ENCODE measurements around the gene CAMK2A. TPM values are rescaled to one million over a fixed set of nuclear protein-coding genes. Genes with fewer than 3 reads are reported as not detected.

The CAMK2A gene
- total RNA-seq, 3 donors from 2014 or later (not counting 1 experiment from before 2014, with no cell fraction given) = 0.38 TPM; not detected in 2

DNA sequence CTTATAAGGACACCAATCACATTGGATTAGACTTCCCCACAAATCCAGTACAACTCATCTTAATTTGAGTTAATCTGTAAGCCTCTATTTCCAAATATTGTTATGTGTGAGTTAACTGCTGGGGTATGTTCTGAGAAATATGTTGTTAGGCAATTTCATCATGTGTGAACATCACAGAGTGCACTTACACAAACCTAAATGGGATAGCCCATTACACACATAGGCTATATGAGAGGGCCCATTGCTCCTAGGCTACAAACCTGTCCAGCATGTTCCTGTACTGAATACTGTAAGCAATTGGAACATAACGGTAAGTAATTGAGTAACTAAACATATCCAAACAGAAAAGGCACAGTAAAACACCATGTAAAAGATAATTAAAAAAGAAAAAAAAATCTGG lies 32.2 kb upstream of the CAMK2A start:
- no peaks in the 10 kb centered on the region for H3K9me3 Mint-ChIP-seq
- WGBS (ENCODE audit: insufficient coverage) = no CpG with 5 or more reads among the region's 1 CpG
- TF ChIP-seq, protein P1, sequence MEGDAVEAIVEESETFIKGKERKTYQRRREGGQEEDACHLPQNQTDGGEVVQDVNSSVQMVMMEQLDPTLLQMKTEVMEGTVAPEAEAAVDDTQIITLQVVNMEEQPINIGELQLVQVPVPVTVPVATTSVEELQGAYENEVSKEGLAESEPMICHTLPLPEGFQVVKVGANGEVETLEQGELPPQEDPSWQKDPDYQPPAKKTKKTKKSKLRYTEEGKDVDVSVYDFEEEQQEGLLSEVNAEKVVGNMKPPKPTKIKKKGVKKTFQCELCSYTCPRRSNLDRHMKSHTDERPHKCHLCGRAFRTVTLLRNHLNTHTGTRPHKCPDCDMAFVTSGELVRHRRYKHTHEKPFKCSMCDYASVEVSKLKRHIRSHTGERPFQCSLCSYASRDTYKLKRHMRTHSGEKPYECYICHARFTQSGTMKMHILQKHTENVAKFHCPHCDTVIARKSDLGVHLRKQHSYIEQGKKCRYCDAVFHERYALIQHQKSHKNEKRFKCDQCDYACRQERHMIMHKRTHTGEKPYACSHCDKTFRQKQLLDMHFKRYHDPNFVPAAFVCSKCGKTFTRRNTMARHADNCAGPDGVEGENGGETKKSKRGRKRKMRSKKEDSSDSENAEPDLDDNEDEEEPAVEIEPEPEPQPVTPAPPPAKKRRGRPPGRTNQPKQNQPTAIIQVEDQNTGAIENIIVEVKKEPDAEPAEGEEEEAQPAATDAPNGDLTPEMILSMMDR (IDR thresholded peaks at IDR 0.05) = no peak
- no peak overlapping the region for H3K4me3 ChIP-seq (ENCODE audit: low read length)
- no peak overlapping the region for H3K27ac ChIP-seq (ENCODE audit: low read length)
- no peaks in the 10 kb centered on the region for H3K4me1 ChIP-seq (ENCODE audit: control insufficient read depth, insufficient read depth, low read length)
- peaks cover 7 to 8% of the 10 kb centered on the region in 2 donors for H3K4me1 Mint-ChIP-seq
- DNase-seq (no peak), ATAC-seq (no peak)
- no peaks in the 10 kb centered on the region for H3K36me3 Mint-ChIP-seq
- no peak overlapping the region for H3K27ac Mint-ChIP-seq
- intact Hi-C loops (cut with micrococcal nuclease) = no loop called here
- no peaks in the 10 kb centered on the region for H3K9me3 ChIP-seq (ENCODE audit: control insufficient read depth, insufficient read depth, low read length)
- no peak overlapping the region for H3K4me3 Mint-ChIP-seq
- H3K27me3 Mint-ChIP-seq (ENCODE audit: low read depth in 2 of 2) = no peaks in the 10 kb centered on the region
- no peaks in the 10 kb centered on the region for H3K27me3 ChIP-seq (ENCODE audit: control insufficient read depth, insufficient read depth, low read length)
- no peaks in the 10 kb centered on the region for H3K36me3 ChIP-seq (ENCODE audit: control insufficient read depth, insufficient read depth, low read length)

DNA sequence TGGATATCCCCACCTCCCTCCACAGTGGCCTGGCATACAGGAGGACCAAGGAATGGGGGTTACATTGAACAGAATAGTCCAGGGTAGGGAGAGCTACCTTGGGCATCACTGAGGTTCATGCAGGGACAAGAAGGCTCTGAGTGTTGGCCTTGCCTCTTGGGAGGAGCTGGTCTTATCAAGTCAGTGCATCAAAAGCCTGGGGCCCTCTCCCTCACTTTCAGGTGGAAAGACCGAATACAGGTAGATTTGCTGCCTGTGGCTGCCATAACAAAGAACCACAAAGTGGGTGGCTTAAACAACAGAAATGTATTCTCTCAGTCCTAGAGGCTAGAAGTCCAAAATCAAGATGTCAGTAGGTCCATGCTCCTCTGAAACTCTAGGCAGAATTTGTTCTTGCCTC lies 31.6 kb upstream of the CAMK2A start:
- intact Hi-C loops (cut with micrococcal nuclease) = no loop called here
- WGBS (ENCODE audit: insufficient coverage) = 67% methylated on average over 1 of the region's 1 CpG
- no peak overlapping the region for H3K27ac Mint-ChIP-seq

DNA sequence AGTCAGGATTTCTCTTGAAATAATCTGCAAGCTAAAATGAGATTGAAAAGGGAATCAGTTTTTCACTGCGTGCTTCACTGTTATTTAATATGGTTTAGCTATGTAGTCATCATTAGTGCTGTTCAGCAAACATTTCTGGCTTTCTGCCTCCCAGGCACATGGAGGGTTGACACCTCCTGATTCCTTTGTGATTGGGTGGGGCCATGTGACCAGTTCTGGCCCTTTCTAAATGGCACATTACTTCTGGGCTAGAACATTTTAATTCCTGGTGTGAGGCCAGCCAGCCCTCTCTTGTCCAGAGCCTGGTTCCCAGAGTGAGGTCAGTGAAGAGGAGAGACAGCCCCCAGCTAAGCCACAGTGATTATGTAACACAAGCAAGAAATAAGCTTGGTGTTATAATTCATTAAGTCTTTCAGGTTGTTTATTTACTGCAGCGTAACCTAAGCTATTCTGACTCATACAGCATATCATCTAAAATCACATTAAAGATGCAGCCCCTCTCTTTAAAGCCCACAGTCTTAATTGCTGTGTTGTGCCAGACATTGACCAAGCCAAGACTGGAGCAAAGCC lies 30.6 kb upstream of the CAMK2A start:
- no peaks in the 10 kb centered on the region for H3K9me3 ChIP-seq (ENCODE audit: control insufficient read depth, insufficient read depth, low read length)
- no peak overlapping the region for H3K4me3 ChIP-seq (ENCODE audit: low read length)
- TF ChIP-seq, protein P1 (IDR thresholded peaks at IDR 0.05) = no peak
- DNase-seq (no peak), ATAC-seq (no peak)
- intact Hi-C loops (cut with micrococcal nuclease) = no loop called here
- H3K36me3 ChIP-seq (ENCODE audit: control insufficient read depth, insufficient read depth, low read length) = no peaks in the 10 kb centered on the region
- Mint-ChIP-seq H3K9me3 (no peaks in the 10 kb centered on the region), H3K4me3 (no peak overlapping the region), H3K27me3 (ENCODE audit: low read depth in 2 of 2) (no peaks in the 10 kb centered on the region), H3K36me3 (no peaks in the 10 kb centered on the region), H3K4me1 (peaks cover 7 to 8% of the 10 kb centered on the region in 2 donors), H3K27ac (no peak overlapping the region)
- H3K27ac ChIP-seq (ENCODE audit: low read length) = no peak overlapping the region
- 94% methylated on average over 2 of the region's 2 CpGs for WGBS (ENCODE audit: insufficient coverage)
- H3K27me3 ChIP-seq (ENCODE audit: control insufficient read depth, insufficient read depth, low read length) = no peaks in the 10 kb centered on the region
- no peaks in the 10 kb centered on the region for H3K4me1 ChIP-seq (ENCODE audit: control insufficient read depth, insufficient read depth, low read length)

More for the DNA sequence above, 31.6 kb upstream of the CAMK2A start:
- DNase-seq (no peak), ATAC-seq (no peak)
- H3K27ac ChIP-seq (ENCODE audit: low read length) = no peak overlapping the region
- H3K4me1 ChIP-seq (ENCODE audit: control insufficient read depth, insufficient read depth, low read length) = no peaks in the 10 kb centered on the region
- no peaks in the 10 kb centered on the region for H3K36me3 ChIP-seq (ENCODE audit: control insufficient read depth, insufficient read depth, low read length)
- no peaks in the 10 kb centered on the region for H3K9me3 ChIP-seq (ENCODE audit: control insufficient read depth, insufficient read depth, low read length)
- no peaks in the 10 kb centered on the region for H3K27me3 ChIP-seq (ENCODE audit: control insufficient read depth, insufficient read depth, low read length)
- no peaks in the 10 kb centered on the region for H3K9me3 Mint-ChIP-seq
- H3K36me3 Mint-ChIP-seq = no peaks in the 10 kb centered on the region
- TF ChIP-seq, protein P1 (IDR thresholded peaks at IDR 0.05) = no peak
- peaks cover 7 to 8% of the 10 kb centered on the region in 2 donors for H3K4me1 Mint-ChIP-seq
- no peaks in the 10 kb centered on the region for H3K27me3 Mint-ChIP-seq (ENCODE audit: low read depth in 2 of 2)
- H3K4me3 ChIP-seq (ENCODE audit: low read length) = no peak overlapping the region
- H3K4me3 Mint-ChIP-seq = no peak overlapping the region

DNA sequence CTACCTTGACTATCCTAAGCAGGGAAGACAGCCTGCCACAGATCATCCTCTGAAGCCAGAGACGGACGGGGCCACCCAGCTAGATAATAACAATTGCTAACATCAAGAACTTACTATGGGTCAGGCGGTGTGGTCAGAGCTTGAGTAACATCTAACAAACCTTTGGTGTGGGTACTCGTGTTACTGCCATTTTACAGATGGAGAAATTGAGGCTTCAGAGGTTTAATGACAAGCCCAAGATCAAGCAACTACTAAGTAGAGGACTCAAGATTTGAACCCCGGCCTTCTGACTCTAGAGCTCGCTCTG lies 29.9 kb upstream of the CAMK2A start:
- TF ChIP-seq, protein P1 (IDR thresholded peaks at IDR 0.05) = no peak
- H3K36me3 Mint-ChIP-seq = no peaks in the 10 kb centered on the region
- H3K4me1 Mint-ChIP-seq = peaks cover 7 to 8% of the 10 kb centered on the region in 2 donors
- DNase-seq (no peak), ATAC-seq (no peak)
- H3K27me3 ChIP-seq (ENCODE audit: control insufficient read depth, insufficient read depth, low read length) = no peaks in the 10 kb centered on the region
- no peak overlapping the region for H3K27ac Mint-ChIP-seq
- H3K27me3 Mint-ChIP-seq (ENCODE audit: low read depth in 2 of 2) = no peaks in the 10 kb centered on the region
- H3K4me1 ChIP-seq (ENCODE audit: control insufficient read depth, insufficient read depth, low read length) = no peaks in the 10 kb centered on the region
- no peaks in the 10 kb centered on the region for H3K9me3 ChIP-seq (ENCODE audit: control insufficient read depth, insufficient read depth, low read length)
- H3K9me3 Mint-ChIP-seq = no peaks in the 10 kb centered on the region
- no peak overlapping the region for H3K27ac ChIP-seq (ENCODE audit: low read length)
- intact Hi-C loops (cut with micrococcal nuclease) = no loop called here
- no peak overlapping the region for H3K4me3 Mint-ChIP-seq
- no peaks in the 10 kb centered on the region for H3K36me3 ChIP-seq (ENCODE audit: control insufficient read depth, insufficient read depth, low read length)
- no peak overlapping the region for H3K4me3 ChIP-seq (ENCODE audit: low read length)
- 88% methylated on average over 4 of the region's 6 CpGs for WGBS (ENCODE audit: insufficient coverage)
